SK-N-SH treated with all-trans-retinoic acid at 6 μM for 48 hours (cell line): ENCODE results near the gene MC1R.

Experiments
- CREB5 ChIP-seq: fragments of 250-450 bp; sonication (Bioruptor Pico); IDR thresholded peaks from 2 replicates; pipeline ENCODE4 v1.5.1; 2020; ENCODE audit warnings: low read depth, mild to moderate bottlenecking, moderate library complexity
- CSDC2 ChIP-seq: fragments of 250-450 bp; sonication (Bioruptor Pico); IDR thresholded peaks from 2 replicates; pipeline ENCODE4 v1.5.0; 2020; ENCODE audit warnings: mild to moderate bottlenecking, moderate library complexity
- GLIS3 ChIP-seq: fragments of 250-450 bp; sonication (Bioruptor Pico); IDR thresholded peaks from 2 replicates; pipeline ENCODE4 v1.5.0; 2020; ENCODE audit warnings: mild to moderate bottlenecking, moderate library complexity
- PATZ1 ChIP-seq: fragments of 250-450 bp; sonication (Bioruptor Pico); IDR thresholded peaks from 2 replicates; pipeline ENCODE4 v1.8.0; 2020; ENCODE audit warnings: mild to moderate bottlenecking, moderate library complexity, borderline replicate concordance
- RARB ChIP-seq: fragments of 250-450 bp; sonication (Bioruptor Pico); IDR thresholded peaks from 2 replicates; pipeline ENCODE4 v1.8.0; 2021; ENCODE audit warnings: mild to moderate bottlenecking, moderate library complexity
- SNAI2 ChIP-seq: fragments of 250-450 bp; sonication (Bioruptor Pico); IDR thresholded peaks from 2 replicates; pipeline ENCODE4 v1.5.0; 2020; ENCODE audit warnings: mild to moderate bottlenecking, moderate library complexity
- TCF4 ChIP-seq: fragments of 250-450 bp; sonication (Bioruptor Pico); IDR thresholded peaks from 2 replicates; pipeline ENCODE4 v1.8.0; 2021; ENCODE audit warnings: mild to moderate bottlenecking, moderate library complexity, borderline replicate concordance
- TSHZ2 ChIP-seq: fragments of 250-450 bp; sonication (Bioruptor Pico); IDR thresholded peaks from 2 replicates; pipeline ENCODE4 v1.5.0; 2020; ENCODE audit warnings: mild to moderate bottlenecking, moderate library complexity
- ZC3H10 ChIP-seq: fragments of 250-450 bp; sonication (Bioruptor Pico); IDR thresholded peaks from 2 replicates; pipeline ENCODE4 v1.5.1; 2021; ENCODE audit warnings: mild to moderate bottlenecking, moderate library complexity
- ZFP30 ChIP-seq: fragments of 450-650 bp; formaldehyde crosslinking; IDR thresholded peaks from 2 replicates; pipeline ENCODE4 v1.5.0; 2022; ENCODE audit warnings: mild to moderate bottlenecking, moderate library complexity
- ZNF565 ChIP-seq: fragments of 450-650 bp; formaldehyde crosslinking; conservative IDR thresholded peaks from 2 replicates; pipeline ENCODE4 v1.5.0; 2020; ENCODE audit warnings: low read depth, mild to moderate bottlenecking, moderate library complexity

- TF ChIP-seq SNAI2 (CRISPR knock-in tag) (no peak), RARB (CRISPR knock-in tag) (no peak), TSHZ2 (no peak), ZNF565 (no peak), ZFP30 (no peak), CSDC2 (CRISPR knock-in tag) (no peak), TCF4 (no peak), ZC3H10 (no peak), PATZ1 (CRISPR knock-in tag) (no peak), CREB5 (CRISPR knock-in tag) (no peak), GLIS3 (no peak)
Observed at GRCh38 chr16:89969741-89970410, 51.2 kb downstream of the MC1R start.
